OCI-LY1 (cell line): ENCODE measurements around the gene KDM4B.

Experiments used
- H2AFZ ChIP-seq: fragments of 200-600 bp; sonication (generic), shearing (Covaris generic); 2 replicates; pipeline ENCODE4 v1.6.0; 2014; ENCODE audit warnings: antibody characterized with exemption, mild to moderate bottlenecking, low read length
- H3F3A ChIP-seq: fragments of 200-600 bp; sonication (generic), shearing (Covaris generic); 2 replicates; pipeline ENCODE4 v1.6.0; 2014; ENCODE audit warnings: mild to moderate bottlenecking, antibody characterized with exemption, low read length, moderate library complexity; ENCODE audit not compliant: insufficient read depth
- H3K27ac ChIP-seq: fragments of 200-600 bp; sonication (generic); 2 replicates; pipeline ENCODE4 v1.5.1; 2014; ENCODE audit warnings: low read length, mixed run types, mild to moderate bottlenecking, low read depth; ENCODE audit not compliant: poor library complexity, severe bottlenecking
- H3K27me3 ChIP-seq: fragments of 200-600 bp; sonication (generic); 2 replicates; pipeline ENCODE4 v1.6.0; 2014; ENCODE audit warnings: antibody characterized with exemption, mild to moderate bottlenecking, low read length, moderate library complexity; ENCODE audit not compliant: insufficient read depth
- H3K36me3 ChIP-seq: fragments of 200-600 bp; sonication (generic); 2 replicates; pipeline ENCODE4 v1.6.1; 2014; ENCODE audit warnings: mild to moderate bottlenecking, antibody characterized with exemption, low read length, moderate library complexity, mixed read lengths; ENCODE audit not compliant: insufficient read depth
- H3K4me1 ChIP-seq: fragments of 200-600 bp; sonication (generic); 2 replicates; pipeline ENCODE4 v1.5.1; 2014; ENCODE audit warnings: mild to moderate bottlenecking, low read length, moderate library complexity; ENCODE audit not compliant: insufficient read depth, severe bottlenecking
- H3K4me2 ChIP-seq: fragments of 200-600 bp; sonication (generic), shearing (Covaris generic); 2 replicates; pipeline ENCODE4 v1.6.1; 2014; ENCODE audit warnings: low read length
- H3K4me3 ChIP-seq: fragments of 200-600 bp; sonication (generic); 2 replicates; pipeline ENCODE4 v1.5.1; 2014; ENCODE audit warnings: low read length, low read depth, mild to moderate bottlenecking, mixed read lengths; ENCODE audit not compliant: poor library complexity, severe bottlenecking
- H3K79me2 ChIP-seq: fragments of 200-600 bp; shearing (Covaris generic); 2 replicates; pipeline ENCODE4 v1.6.1; 2016; ENCODE audit warnings: mixed run types, low read length, mixed read lengths; ENCODE audit not compliant: insufficient read depth
- H3K9ac ChIP-seq: fragments of 200-600 bp; sonication (generic), shearing (Covaris generic); 2 replicates; pipeline ENCODE4 v1.6.1; 2014; ENCODE audit warnings: mild to moderate bottlenecking, low read length, mixed read lengths
- H3K9me2 ChIP-seq: fragments of 200-600 bp; sonication (generic), shearing (Covaris generic); 2 replicates; pipeline ENCODE4 v1.6.1; 2014; ENCODE audit warnings: low read depth, mild to moderate bottlenecking, low read length, mixed read lengths
- H3K9me3 ChIP-seq: fragments of 200-600 bp; shearing (Covaris generic); 2 replicates; pipeline ENCODE4 v1.6.1; 2014; ENCODE audit warnings: low read length, mixed read lengths
- H4K20me1 ChIP-seq: fragments of 200-600 bp; sonication (generic), shearing (Covaris generic); 2 replicates; pipeline ENCODE4 v1.6.0; 2016; ENCODE audit warnings: mild to moderate bottlenecking, low read length; ENCODE audit not compliant: insufficient read depth
- EZH2 ChIP-seq: fragments of 200-600 bp; sonication (generic), shearing (Covaris generic); IDR thresholded peaks from 2 replicates; pipeline ENCODE4 v1.8.0; 2017; ENCODE audit warnings: borderline replicate concordance, mixed run types, mild to moderate bottlenecking, antibody characterized with exemption, low read length, moderate library complexity, mixed read lengths
- TF ChIP-seq, protein P1 (sequence below): fragments of 200-600 bp; sonication (generic), shearing (Covaris generic); IDR thresholded peaks from 2 replicates; pipeline ENCODE4 v1.5.1; 2017; ENCODE audit warnings: mild to moderate bottlenecking, antibody characterized with exemption, low read length, moderate library complexity, mixed read lengths

Gene KDM4B

DNA sequence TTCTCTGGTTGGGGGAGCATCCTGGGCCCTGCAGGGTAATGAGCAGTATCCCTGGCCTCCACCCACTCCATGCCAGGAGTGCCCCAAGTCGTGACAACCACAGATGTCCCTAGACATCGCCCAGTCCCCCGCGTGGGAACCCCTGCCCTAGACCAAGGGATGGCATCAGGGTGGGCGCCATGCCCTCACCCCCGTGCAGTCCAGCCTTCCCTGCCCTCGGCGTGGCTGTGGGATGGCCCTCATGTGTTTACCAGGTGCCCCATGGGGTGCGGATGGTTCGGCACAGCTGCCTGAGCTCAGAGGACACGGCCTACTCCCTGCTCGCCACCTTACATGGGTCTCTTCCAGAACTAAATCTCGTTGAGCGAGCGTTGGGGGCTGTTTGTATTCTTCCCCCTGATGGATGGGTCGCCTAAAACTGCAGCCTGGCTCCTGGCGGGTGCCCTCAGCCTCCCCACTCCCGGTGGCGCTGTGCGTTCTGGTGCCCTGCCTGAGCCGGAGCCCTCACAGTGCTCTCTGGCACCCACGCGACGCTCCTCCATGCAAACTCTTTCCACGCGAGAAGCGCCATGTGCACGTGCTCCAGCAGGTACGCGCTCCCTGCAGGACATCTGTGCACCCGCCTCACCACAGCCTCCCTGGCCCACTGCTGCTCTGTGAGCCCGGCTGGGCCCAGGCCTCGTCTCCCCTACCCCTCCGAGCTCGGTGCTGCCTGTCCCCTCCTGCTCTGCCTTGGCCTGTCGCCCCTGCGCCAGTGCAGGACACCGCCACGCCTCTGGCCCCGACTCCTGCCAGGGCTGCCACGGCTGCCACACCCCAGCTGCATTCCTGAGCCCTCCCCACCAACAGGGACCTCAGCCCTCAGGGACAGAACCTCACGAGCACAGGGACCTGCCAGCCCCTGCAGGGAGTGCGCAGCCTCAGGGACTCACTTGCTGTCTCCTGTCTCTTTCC lies 145.0 kb downstream of the KDM4B start:
- no peaks in the 10 kb centered on the region for H4K20me1 ChIP-seq
- no peaks in the 10 kb centered on the region for H3K27me3 ChIP-seq
- no peak for TF ChIP-seq EZH2
- TF ChIP-seq, protein P1, sequence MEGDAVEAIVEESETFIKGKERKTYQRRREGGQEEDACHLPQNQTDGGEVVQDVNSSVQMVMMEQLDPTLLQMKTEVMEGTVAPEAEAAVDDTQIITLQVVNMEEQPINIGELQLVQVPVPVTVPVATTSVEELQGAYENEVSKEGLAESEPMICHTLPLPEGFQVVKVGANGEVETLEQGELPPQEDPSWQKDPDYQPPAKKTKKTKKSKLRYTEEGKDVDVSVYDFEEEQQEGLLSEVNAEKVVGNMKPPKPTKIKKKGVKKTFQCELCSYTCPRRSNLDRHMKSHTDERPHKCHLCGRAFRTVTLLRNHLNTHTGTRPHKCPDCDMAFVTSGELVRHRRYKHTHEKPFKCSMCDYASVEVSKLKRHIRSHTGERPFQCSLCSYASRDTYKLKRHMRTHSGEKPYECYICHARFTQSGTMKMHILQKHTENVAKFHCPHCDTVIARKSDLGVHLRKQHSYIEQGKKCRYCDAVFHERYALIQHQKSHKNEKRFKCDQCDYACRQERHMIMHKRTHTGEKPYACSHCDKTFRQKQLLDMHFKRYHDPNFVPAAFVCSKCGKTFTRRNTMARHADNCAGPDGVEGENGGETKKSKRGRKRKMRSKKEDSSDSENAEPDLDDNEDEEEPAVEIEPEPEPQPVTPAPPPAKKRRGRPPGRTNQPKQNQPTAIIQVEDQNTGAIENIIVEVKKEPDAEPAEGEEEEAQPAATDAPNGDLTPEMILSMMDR: no peak
- peaks cover 7% of the 10 kb centered on the region for H3K36me3 ChIP-seq
- no peaks in the 10 kb centered on the region for H3K9me2 ChIP-seq
- no peaks in the 10 kb centered on the region for H3K79me2 ChIP-seq
- no peaks in the 10 kb centered on the region for H3K4me1 ChIP-seq
- H3K27ac ChIP-seq: no peak overlapping the region
- H3K9me3 ChIP-seq: no peaks in the 10 kb centered on the region
- H2AFZ ChIP-seq: no peak overlapping the region
- no peak overlapping the region for H3K4me2 ChIP-seq
- H3K9ac ChIP-seq: no peak overlapping the region
- no peaks in the 10 kb centered on the region for H3F3A ChIP-seq
- H3K4me3 ChIP-seq: no peak overlapping the region

- H3K9me2 ChIP-seq: no peaks in the 10 kb centered on the region
- no peaks in the 10 kb centered on the region for H3K27me3 ChIP-seq
- H3K4me3 ChIP-seq: no peak overlapping the region
- H2AFZ ChIP-seq: no peak overlapping the region
- no peak overlapping the region for H3K27ac ChIP-seq
- no peaks in the 10 kb centered on the region for H4K20me1 ChIP-seq
- peaks cover 7% of the 10 kb centered on the region for H3K36me3 ChIP-seq
- H3K4me2 ChIP-seq: no peak overlapping the region
- H3K9ac ChIP-seq: no peak overlapping the region
- H3K79me2 ChIP-seq: no peaks in the 10 kb centered on the region
- H3K9me3 ChIP-seq: no peaks in the 10 kb centered on the region
- H3K4me1 ChIP-seq: no peaks in the 10 kb centered on the region
- TF ChIP-seq, protein P1: no peak
- no peak for TF ChIP-seq EZH2
- H3F3A ChIP-seq: no peaks in the 10 kb centered on the region
Measured at GRCh38 chr19:5114727-5115126, 145.8 kb downstream of the KDM4B start.

GRCh38 chr19:5115351-5115750 lies 146.4 kb downstream of the KDM4B start:
- H4K20me1 ChIP-seq: no peaks in the 10 kb centered on the region
- peaks cover 7% of the 10 kb centered on the region for H3K36me3 ChIP-seq
- H3K27ac ChIP-seq: no peak overlapping the region
- TF ChIP-seq, protein P1: no peak
- no peak for TF ChIP-seq EZH2
- no peaks in the 10 kb centered on the region for H3K9me2 ChIP-seq
- H3F3A ChIP-seq: no peaks in the 10 kb centered on the region
- no peak overlapping the region for H2AFZ ChIP-seq
- H3K79me2 ChIP-seq: no peaks in the 10 kb centered on the region
- H3K27me3 ChIP-seq: no peaks in the 10 kb centered on the region
- no peaks in the 10 kb centered on the region for H3K9me3 ChIP-seq
- H3K9ac ChIP-seq: no peak overlapping the region
- no peaks in the 10 kb centered on the region for H3K4me1 ChIP-seq
- H3K4me3 ChIP-seq: no peak overlapping the region
- no peak overlapping the region for H3K4me2 ChIP-seq
